HepG2 (cell line): Measurements from ENCODE around the gene GTF2I. TPM values are rescaled to one million over a fixed set of nuclear protein-coding genes. Genes with fewer than 3 reads are reported as not detected.
A peak's percentile ranks its signal among the peaks of the same experiment; 100 is the strongest.

Experiments used
- E2F2 ChIP-seq: sonication (generic); formaldehyde crosslinking; IDR thresholded peaks from 2 replicates; pipeline ENCODE4 v1.4.0; 2020; ENCODE audit warnings: missing genetic modification reagents, borderline replicate concordance
- FIP1L1 ChIP-seq: fragments of 200-400 bp; formaldehyde crosslinking; IDR thresholded peaks from 2 replicates; pipeline ENCODE4 v1.6.1; 2018; ENCODE audit warnings: low read depth, mild to moderate bottlenecking, low read length, moderate library complexity, borderline replicate concordance; ENCODE audit not compliant: insufficient read depth
- HDAC2 ChIP-seq: sonication (generic); formaldehyde crosslinking; IDR thresholded peaks from 2 replicates; pipeline ENCODE4 v1.4.0; 2020; ENCODE audit warnings: missing genetic modification reagents
- MBD4 ChIP-seq: IDR thresholded peaks from 2 replicates; pipeline ENCODE4 v1.6.1; 2012; ENCODE audit warnings: low read length, inconsistent platforms, borderline replicate concordance
- MTA3 ChIP-seq: sonication (generic); formaldehyde crosslinking; IDR thresholded peaks from 2 replicates; pipeline ENCODE4 v1.4.0; 2020; ENCODE audit warnings: missing genetic modification reagents
- PPARG ChIP-seq: conservative IDR thresholded peaks from 2 replicates; pipeline ENCODE4 v1.6.1; 2016; ENCODE audit warnings: missing biosample characterization, missing genetic modification reagents
- RELA ChIP-seq: sonication (generic); formaldehyde crosslinking; IDR thresholded peaks from 2 replicates; pipeline ENCODE4 v1.4.0; 2020; ENCODE audit warnings: missing genetic modification reagents
- SP1 ChIP-seq, 2 experiments: fragments of 450-650 bp in 1 of 2; sonication (generic) in 1 of 2; formaldehyde crosslinking in 1 of 2; IDR thresholded peaks; 2 replicates each; pipeline versions ENCODE4 v1.4.0 to v1.6.1; 2016 to 2020; ENCODE audit warnings: missing genetic modification reagents in 1 of 2
- SRSF4 ChIP-seq: fragments of 200-400 bp; formaldehyde crosslinking; IDR thresholded peaks from one replicate; pipeline ENCODE4 v1.6.1; 2018; ENCODE audit warnings: mild to moderate bottlenecking, low read depth, low read length, moderate library complexity; ENCODE audit not compliant: poor library complexity, severe bottlenecking
- TBX2 ChIP-seq: sonication (generic); formaldehyde crosslinking; IDR thresholded peaks from 2 replicates; pipeline ENCODE4 v1.5.0; 2020; ENCODE audit warnings: missing genetic modification reagents, mild to moderate bottlenecking, borderline replicate concordance
- TBX3 ChIP-seq: fragments of 450-650 bp; IDR thresholded peaks from 2 replicates; pipeline ENCODE4 v1.6.1; 2017; ENCODE audit warnings: antibody characterized with exemption, mild to moderate bottlenecking, inconsistent platforms, borderline replicate concordance
- TRIM24 ChIP-seq: sonication (generic); formaldehyde crosslinking; IDR thresholded peaks from 2 replicates; pipeline ENCODE4 v1.8.0; 2022; ENCODE audit warnings: mild to moderate bottlenecking, missing genetic modification reagents
- ZNF20 ChIP-seq: sonication (generic); formaldehyde crosslinking; IDR thresholded peaks from 2 replicates; pipeline ENCODE4 v1.4.0; 2020; ENCODE audit warnings: mild to moderate bottlenecking, moderate library complexity, missing genetic modification reagents
- ZNF317 ChIP-seq: sonication (generic); formaldehyde crosslinking; IDR thresholded peaks from 2 replicates; pipeline ENCODE4 v1.5.0; 2020; ENCODE audit warnings: mild to moderate bottlenecking, missing genetic modification reagents
- ZNF710 ChIP-seq: sonication (generic); formaldehyde crosslinking; IDR thresholded peaks from 2 replicates; pipeline ENCODE4 v1.5.0; 2020; ENCODE audit warnings: mild to moderate bottlenecking, missing genetic modification reagents, borderline replicate concordance
- ZNF720 ChIP-seq: sonication (generic); formaldehyde crosslinking; IDR thresholded peaks from 2 replicates; pipeline ENCODE4 v1.4.0; 2020; ENCODE audit warnings: missing genetic modification reagents
- ZNF766 ChIP-seq: sonication (generic); formaldehyde crosslinking; IDR thresholded peaks from 2 replicates; pipeline ENCODE4 v1.5.0; 2020; ENCODE audit warnings: missing genetic modification reagents, borderline replicate concordance
- polyA plus RNA-seq, 8 experiments: library from polyadenylated mRNA; depleted of rRNA in 3 of 8; stranded (reverse) in 7 of 8; unstranded in 1 of 8; fragments of >200 nt; fragmentation: Illumina TruSeq in 4 of 8; extraction: Trizol in 4 of 8; gene quantifications; 2 replicates each; pipeline versions ENCODE4 v1.2.1 to v1.2.3, GENCODE V29; 2011 to 2016; ENCODE audit warnings: low read depth in 4 of 8, missing spikeins in 1 of 8, mixed read lengths in 1 of 8; ENCODE audit not compliant: insufficient read depth in 1 of 8
- total RNA-seq, 5 experiments: library from RNA; depleted of rRNA; stranded (reverse); fragments of >200 nt; fragmentation: Illumina TruSeq; extraction: Trizol; gene quantifications; 2 replicates each; pipeline ENCODE4 v1.2.3, GENCODE V29; 2016; ENCODE audit warnings: low read depth in 1 of 5
- TF ChIP-seq, protein P1 (sequence below): sonication (generic); formaldehyde crosslinking; IDR thresholded peaks from 2 replicates; pipeline ENCODE4 v1.8.0; 2022; ENCODE audit warnings: missing genetic modification reagents, mild to moderate bottlenecking, moderate library complexity, borderline replicate concordance
- TF ChIP-seq, protein P2 (sequence below): sonication (generic); formaldehyde crosslinking; IDR thresholded peaks from 2 replicates; pipeline ENCODE4 v1.8.1; 2022; ENCODE audit warnings: low read depth, mild to moderate bottlenecking, missing genetic modification reagents

GTF2I gene
- total and polyA plus RNA-seq, 2 of the 13 experiments (the other 11 are each of a cell fraction or from before 2014, with no cell fraction given), result 74.6 to 125 TPM

DNA sequence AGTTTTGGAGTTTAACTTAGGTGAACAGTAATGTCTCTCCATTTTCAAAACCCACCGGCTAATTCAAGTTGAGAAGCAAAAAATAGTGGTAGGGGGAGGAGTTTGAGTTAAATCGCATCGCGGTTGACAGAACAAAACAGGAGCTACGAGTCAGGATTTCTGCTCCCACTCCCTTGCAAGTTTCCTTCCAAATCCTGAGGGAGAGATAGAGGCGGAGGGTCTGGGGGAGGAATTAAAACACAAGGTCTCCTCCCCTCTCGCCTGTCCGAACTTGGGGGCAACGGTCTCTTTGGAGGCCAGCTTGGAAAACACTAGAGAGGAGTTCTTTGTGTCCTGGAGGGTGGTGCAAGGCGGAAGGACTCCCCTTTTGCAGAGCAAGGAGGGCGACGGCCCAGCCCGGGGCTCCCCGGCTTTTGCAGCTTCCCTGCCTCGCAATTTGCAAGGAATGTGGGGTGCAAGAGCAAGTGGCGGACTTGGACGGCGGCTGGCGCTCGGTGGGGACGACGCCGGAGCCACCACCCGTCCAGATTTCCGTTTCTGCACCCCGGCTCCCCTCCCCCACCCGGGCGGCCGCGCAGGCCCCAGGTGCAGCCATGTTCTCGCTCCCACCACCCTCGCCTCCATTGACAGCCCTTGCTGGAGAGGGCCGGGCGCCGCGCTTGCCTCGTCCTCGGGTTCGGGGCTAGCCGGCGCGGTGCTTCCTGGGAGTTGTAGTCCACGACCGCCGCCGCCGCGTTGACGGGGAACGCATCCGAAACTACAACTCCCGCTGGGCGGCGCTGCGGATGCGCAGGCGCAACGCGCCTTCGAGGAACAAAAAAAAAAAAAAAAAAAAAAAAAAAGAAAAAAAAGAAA is 454 bp upstream of the GTF2I start (continued):
- TF ChIP-seq, protein P1, sequence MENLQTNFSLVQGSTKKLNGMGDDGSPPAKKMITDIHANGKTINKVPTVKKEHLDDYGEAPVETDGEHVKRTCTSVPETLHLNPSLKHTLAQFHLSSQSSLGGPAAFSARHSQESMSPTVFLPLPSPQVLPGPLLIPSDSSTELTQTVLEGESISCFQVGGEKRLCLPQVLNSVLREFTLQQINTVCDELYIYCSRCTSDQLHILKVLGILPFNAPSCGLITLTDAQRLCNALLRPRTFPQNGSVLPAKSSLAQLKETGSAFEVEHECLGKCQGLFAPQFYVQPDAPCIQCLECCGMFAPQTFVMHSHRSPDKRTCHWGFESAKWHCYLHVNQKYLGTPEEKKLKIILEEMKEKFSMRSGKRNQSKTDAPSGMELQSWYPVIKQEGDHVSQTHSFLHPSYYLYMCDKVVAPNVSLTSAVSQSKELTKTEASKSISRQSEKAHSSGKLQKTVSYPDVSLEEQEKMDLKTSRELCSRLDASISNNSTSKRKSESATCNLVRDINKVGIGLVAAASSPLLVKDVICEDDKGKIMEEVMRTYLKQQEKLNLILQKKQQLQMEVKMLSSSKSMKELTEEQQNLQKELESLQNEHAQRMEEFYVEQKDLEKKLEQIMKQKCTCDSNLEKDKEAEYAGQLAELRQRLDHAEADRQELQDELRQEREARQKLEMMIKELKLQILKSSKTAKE (CRISPR knock-in tag), result no peak
- TF ChIP-seq, protein P2, sequence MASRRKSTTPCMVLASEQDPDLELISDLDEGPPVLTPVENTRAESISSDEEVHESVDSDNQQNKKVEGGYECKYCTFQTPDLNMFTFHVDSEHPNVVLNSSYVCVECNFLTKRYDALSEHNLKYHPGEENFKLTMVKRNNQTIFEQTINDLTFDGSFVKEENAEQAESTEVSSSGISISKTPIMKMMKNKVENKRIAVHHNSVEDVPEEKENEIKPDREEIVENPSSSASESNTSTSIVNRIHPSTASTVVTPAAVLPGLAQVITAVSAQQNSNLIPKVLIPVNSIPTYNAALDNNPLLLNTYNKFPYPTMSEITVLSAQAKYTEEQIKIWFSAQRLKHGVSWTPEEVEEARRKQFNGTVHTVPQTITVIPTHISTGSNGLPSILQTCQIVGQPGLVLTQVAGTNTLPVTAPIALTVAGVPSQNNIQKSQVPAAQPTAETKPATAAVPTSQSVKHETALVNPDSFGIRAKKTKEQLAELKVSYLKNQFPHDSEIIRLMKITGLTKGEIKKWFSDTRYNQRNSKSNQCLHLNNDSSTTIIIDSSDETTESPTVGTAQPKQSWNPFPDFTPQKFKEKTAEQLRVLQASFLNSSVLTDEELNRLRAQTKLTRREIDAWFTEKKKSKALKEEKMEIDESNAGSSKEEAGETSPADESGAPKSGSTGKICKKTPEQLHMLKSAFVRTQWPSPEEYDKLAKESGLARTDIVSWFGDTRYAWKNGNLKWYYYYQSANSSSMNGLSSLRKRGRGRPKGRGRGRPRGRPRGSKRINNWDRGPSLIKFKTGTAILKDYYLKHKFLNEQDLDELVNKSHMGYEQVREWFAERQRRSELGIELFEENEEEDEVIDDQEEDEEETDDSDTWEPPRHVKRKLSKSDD (CRISPR knock-in tag), result 0 out of 2 replicates have a peak, but pooled peaks have one; percentile 52
- no peak for TF ChIP-seq SRSF4
- peak; percentile 70; the same call in 1 of the 2 replicates for TF ChIP-seq ZNF710 (CRISPR knock-in tag)
- no peak for TF ChIP-seq PPARG (CRISPR knock-in tag)
- no peak for TF ChIP-seq MBD4
- TF ChIP-seq MTA3 (CRISPR knock-in tag), result no peak
- no peak for TF ChIP-seq SP1 (IDR thresholded peaks at IDR 0.05)
- peak; percentile 49; the same call in 1 of the 2 replicates for TF ChIP-seq SP1 (CRISPR knock-in tag; IDR thresholded peaks at IDR 0.05)
- TF ChIP-seq ZNF20 (CRISPR knock-in tag), result peak; percentile 66; the same call in 1 of the 2 replicates
- no peak; the same call in 1 of the 2 replicates for TF ChIP-seq RELA (CRISPR knock-in tag)
- no peak for TF ChIP-seq FIP1L1
- TF ChIP-seq ZNF317, result peak; percentile 49; the same call in 1 of the 2 replicates
- no peak for TF ChIP-seq ZNF766
- TF ChIP-seq ZNF720 (CRISPR knock-in tag), result no peak
- TF ChIP-seq TRIM24 (CRISPR knock-in tag), result no peak
- TF ChIP-seq HDAC2 (CRISPR knock-in tag), result peak; percentile 41; the same call in 1 of the 2 replicates
- TF ChIP-seq TBX3, result no peak
- peak; percentile 61; the same call in 1 of the 2 replicates for TF ChIP-seq TBX2 (CRISPR knock-in tag)
- TF ChIP-seq E2F2 (CRISPR knock-in tag), result no peak; the same call in 1 of the 2 replicates
